SK-N-SH (cell line): Measurements from ENCODE around the gene CCDC154. TPM values are rescaled to one million over a fixed set of nuclear protein-coding genes. Genes with fewer than 3 reads are reported as not detected.
A peak's percentile ranks its signal among the peaks of the same experiment; 100 is the strongest.

ENCODE experiments used
- CTCF ChIA-PET: fragments of 300-600, 350-600 bp; formaldehyde crosslinking; extraction: SDS; loops from one replicate; lab custom pipeline; 2021; lab: Yijun Ruan, JAX
- POLR2A ChIA-PET: fragments of 350-600 bp; sonication (Branson Sonifier 250); formaldehyde crosslinking; extraction: SDS; loops from one replicate; lab custom pipeline; 2020; ENCODE audit warnings: antibody characterized with exemption, inconsistent platforms; lab: Yijun Ruan, JAX
- DNase-seq: peaks from one replicate; pipeline ENCODE4 v3.0.0; 2012
- H2AFZ ChIP-seq: fragments of 200-600 bp; sonication (generic); 2 replicates; pipeline ENCODE4 v1.8.1; 2016; ENCODE audit warnings: antibody characterized with exemption, mild to moderate bottlenecking, low read depth
- H3F3A ChIP-seq: fragments of 200-600 bp; sonication (generic); replicated peaks from 2 replicates; pipeline ENCODE3; 2016; ENCODE audit warnings: antibody characterized with exemption, mild to moderate bottlenecking; ENCODE audit not compliant: insufficient read depth
- H3K27ac ChIP-seq, 2 experiments: fragments of 200-500 bp in 1 of 2; fragments of 200-600 bp in 1 of 2; sonication (Bioruptor generic) in 1 of 2; sonication (generic), shearing (Covaris generic) in 1 of 2; 2 replicates each; pipeline versions ENCODE4 v1.5.1 to v1.6.1; 2014 to 2016; ENCODE audit warnings: low read depth in 2 of 2, inconsistent platforms in 1 of 2, low read length in 1 of 2, mild to moderate bottlenecking in 1 of 2, mixed read lengths in 1 of 2
- H3K27me3 ChIP-seq: fragments of 200-600 bp; sonication (generic), shearing (Covaris generic); 2 replicates; pipeline ENCODE4 v1.6.1; 2016; ENCODE audit warnings: mixed run types; ENCODE audit not compliant: insufficient read depth
- H3K36me3 ChIP-seq, 2 experiments: fragments of 200-500 bp in 1 of 2; fragments of 200-600 bp in 1 of 2; sonication (Bioruptor generic) in 1 of 2; sonication (generic) in 1 of 2; replicated peaks in 1 of 2; 2 replicates each; pipeline versions ENCODE3 to v1.5.1; 2014 to 2016; ENCODE audit warnings: low read length in 1 of 2, mild to moderate bottlenecking in 1 of 2; ENCODE audit not compliant: insufficient read depth in 2 of 2, control insufficient read depth in 1 of 2
- H3K4me1 ChIP-seq, 2 experiments: fragments of 200-500 bp in 1 of 2; fragments of 200-600 bp in 1 of 2; sonication (Bioruptor generic) in 1 of 2; sonication (generic), shearing (Covaris generic) in 1 of 2; 2 replicates each; pipeline versions ENCODE4 v1.5.1 to v1.6.1; 2014 to 2016; ENCODE audit warnings: low read depth in 1 of 2, low read length in 1 of 2, mixed run types in 1 of 2; ENCODE audit not compliant: insufficient read depth in 2 of 2, control insufficient read depth in 1 of 2
- H3K4me2 ChIP-seq: fragments of 200-600 bp; sonication (generic), shearing (Covaris generic); 2 replicates; pipeline ENCODE4 v1.6.1; 2017; ENCODE audit warnings: mixed run types
- H3K4me3 ChIP-seq, 2 experiments: fragments of 200-500 bp in 1 of 2; fragments of 200-600 bp in 1 of 2; sonication (Bioruptor generic) in 1 of 2; sonication (generic), shearing (Covaris generic) in 1 of 2; 2 replicates each; pipeline versions ENCODE4 v1.5.1 to v1.8.1; 2014 to 2016; ENCODE audit warnings: low read depth in 2 of 2, inconsistent platforms in 1 of 2, low read length in 1 of 2, mild to moderate bottlenecking in 1 of 2, mixed read lengths in 1 of 2, moderate library complexity in 1 of 2
- H3K79me2 ChIP-seq: fragments of 200-600 bp; sonication (generic); 2 replicates; pipeline ENCODE4 v1.8.1; 2017; ENCODE audit warnings: mild to moderate bottlenecking; ENCODE audit not compliant: insufficient read depth
- H3K9ac ChIP-seq: fragments of 200-600 bp; sonication (generic); 2 replicates; pipeline ENCODE4 v1.6.1; 2017; ENCODE audit warnings: mixed run types
- H3K9me2 ChIP-seq: fragments of 200-600 bp; sonication (generic); 2 replicates; pipeline ENCODE4 v1.6.1; 2017; ENCODE audit warnings: mixed run types
- H3K9me3 ChIP-seq: fragments of 200-600 bp; sonication (generic); 2 replicates; pipeline ENCODE4 v1.6.1; 2017; ENCODE audit warnings: mixed run types, mild to moderate bottlenecking, moderate library complexity
- H4K20me1 ChIP-seq: fragments of 200-600 bp; sonication (generic); 2 replicates; pipeline ENCODE4 v1.6.1; 2017; ENCODE audit warnings: mild to moderate bottlenecking, mixed run types; ENCODE audit not compliant: insufficient read depth
- EP300 ChIP-seq, 2 experiments: IDR thresholded peaks; 2 replicates each; pipeline versions ENCODE4 v1.4.0 to v1.6.1; 2012; ENCODE audit warnings: borderline replicate concordance in 1 of 2, low read depth in 1 of 2, low read length in 1 of 2
- MXI1 ChIP-seq: IDR thresholded peaks from 2 replicates; pipeline ENCODE4 v1.6.1; 2012; ENCODE audit warnings: mild to moderate bottlenecking, low read depth, low read length, improper control_type of control experiment
- NRF1 ChIP-seq: IDR thresholded peaks from 2 replicates; pipeline ENCODE4 v1.6.1; 2012; ENCODE audit warnings: low read depth, mild to moderate bottlenecking, low read length
- RAD21 ChIP-seq: IDR thresholded peaks from 2 replicates; pipeline ENCODE4 v1.6.1; 2012; ENCODE audit warnings: mild to moderate bottlenecking, low read length
- RCOR1 ChIP-seq: fragments of 150-350 bp; IDR thresholded peaks from 2 replicates; pipeline ENCODE4 v1.6.1; 2017; ENCODE audit warnings: antibody characterized with exemption, low read length
- SMC3 ChIP-seq: IDR thresholded peaks from 2 replicates; pipeline ENCODE4 v1.6.1; 2012; ENCODE audit warnings: low read depth, low read length, improper control_type of control experiment
- WGBS: methylation state at CpG from one replicate; pipeline ENCODE4 v1.1.6; 2017; ENCODE audit warnings: low lambda C conversion rate; 5-methylcytosine and 5-hydroxymethylcytosine counted together
- polyA plus RNA-seq, 3 experiments: library from polyadenylated mRNA; depleted of rRNA; stranded (reverse); fragments of >200 nt; gene quantifications; 2 replicates each; pipeline ENCODE4 v1.2.3, GENCODE V29; 2012
- TF ChIP-seq, protein P1 (sequence below): fragments of 200-600 bp; sonication (generic); IDR thresholded peaks from 2 replicates; pipeline ENCODE4 v1.6.1; 2017; ENCODE audit warnings: antibody characterized with exemption, mild to moderate bottlenecking, moderate library complexity

The CCDC154 gene
- polyA plus RNA-seq, 1 of the 3 experiments (the other 2 are of a cell fraction): 0.35 TPM

DNA sequence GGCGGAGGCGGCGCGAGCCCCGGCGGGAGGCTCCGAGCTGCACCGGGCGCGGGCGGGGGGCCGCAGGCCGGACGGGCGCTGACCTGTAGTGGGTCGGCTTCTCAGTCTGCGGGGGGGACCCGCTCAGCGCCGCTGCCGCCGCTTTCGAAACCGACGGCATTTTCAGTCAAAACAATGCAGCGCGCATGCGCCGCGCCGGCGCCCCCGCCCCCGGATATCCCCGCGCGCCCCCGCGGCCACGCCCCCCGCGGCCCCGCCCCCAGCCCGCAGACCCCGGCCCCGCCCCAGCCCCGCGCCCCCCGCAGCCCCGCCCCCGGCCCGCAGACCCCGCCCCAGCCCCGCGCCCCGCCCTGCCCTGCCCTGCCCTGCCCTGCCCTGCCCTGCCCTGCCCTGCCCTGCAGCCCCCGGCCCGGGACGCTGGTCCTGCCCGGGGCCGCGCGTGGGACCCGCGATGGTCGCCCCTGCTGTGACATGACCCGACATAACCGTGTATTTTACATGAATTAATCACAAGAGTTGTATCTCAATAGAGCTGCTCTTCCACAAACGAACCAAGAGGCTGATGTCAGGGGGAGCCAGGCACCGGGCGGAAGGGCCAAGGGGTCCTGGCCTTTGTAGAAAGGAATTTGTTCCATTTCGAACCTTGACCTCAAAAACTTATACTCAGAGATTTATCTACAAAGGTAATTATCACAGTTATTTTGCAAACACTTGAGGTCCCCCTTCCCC is 29.7 kb downstream of the CCDC154 start, which contains the start of gene UNKL:
UNKL (minus strand) TSS at position 173 of the 729 bp plus-strand sequence; CDS start at position 160, 13 bp downstream.
- H3F3A ChIP-seq: peaks cover 25% of the 10 kb centered on the region
- peak; percentile 99 for DNase-seq
- H3K36me3 ChIP-seq: peaks cover 0 to 3% of the 10 kb centered on the region in 2 experiments
- peak within 1 kb of the TSS; percentile 90 for H3K4me2 ChIP-seq
- peak within 1 kb of the TSS; percentile 44 to 51; a peak in 2 of 4 replicates for H3K27ac ChIP-seq
- peak within 1 kb of the TSS; percentile 81 for H3K9ac ChIP-seq
- H3K4me1 ChIP-seq: peaks cover 0 to under 1% of the 10 kb centered on the region in 2 experiments; a peak in 3 of 4 replicates
- peak within 1 kb of the TSS; percentile 66 to 75 for H3K4me3 ChIP-seq
- peak within 1 kb of the TSS; percentile 89; the same call in 1 of the 2 replicates for H2AFZ ChIP-seq
- TF ChIP-seq NRF1 (peak; percentile 72), EP300 (IDR thresholded peaks at IDR 0.05; ENCODE audit: borderline replicate concordance in 1 of 2, low read depth in 1 of 2, low read length in 1 of 2) (no peak)
- no peaks in the 10 kb centered on the region for H3K27me3 ChIP-seq
- WGBS: 65% methylated on average over 5 of the region's 72 CpGs
- peaks cover 59% of the 10 kb centered on the region for H3K79me2 ChIP-seq
- H3K9me2 ChIP-seq: no peaks in the 10 kb centered on the region
- POLR2A ChIA-PET: no interaction called here
- CTCF ChIA-PET: no interaction called here
- H3K9me3 ChIP-seq: no peaks in the 10 kb centered on the region
- no peaks in the 10 kb centered on the region for H4K20me1 ChIP-seq

DNA sequence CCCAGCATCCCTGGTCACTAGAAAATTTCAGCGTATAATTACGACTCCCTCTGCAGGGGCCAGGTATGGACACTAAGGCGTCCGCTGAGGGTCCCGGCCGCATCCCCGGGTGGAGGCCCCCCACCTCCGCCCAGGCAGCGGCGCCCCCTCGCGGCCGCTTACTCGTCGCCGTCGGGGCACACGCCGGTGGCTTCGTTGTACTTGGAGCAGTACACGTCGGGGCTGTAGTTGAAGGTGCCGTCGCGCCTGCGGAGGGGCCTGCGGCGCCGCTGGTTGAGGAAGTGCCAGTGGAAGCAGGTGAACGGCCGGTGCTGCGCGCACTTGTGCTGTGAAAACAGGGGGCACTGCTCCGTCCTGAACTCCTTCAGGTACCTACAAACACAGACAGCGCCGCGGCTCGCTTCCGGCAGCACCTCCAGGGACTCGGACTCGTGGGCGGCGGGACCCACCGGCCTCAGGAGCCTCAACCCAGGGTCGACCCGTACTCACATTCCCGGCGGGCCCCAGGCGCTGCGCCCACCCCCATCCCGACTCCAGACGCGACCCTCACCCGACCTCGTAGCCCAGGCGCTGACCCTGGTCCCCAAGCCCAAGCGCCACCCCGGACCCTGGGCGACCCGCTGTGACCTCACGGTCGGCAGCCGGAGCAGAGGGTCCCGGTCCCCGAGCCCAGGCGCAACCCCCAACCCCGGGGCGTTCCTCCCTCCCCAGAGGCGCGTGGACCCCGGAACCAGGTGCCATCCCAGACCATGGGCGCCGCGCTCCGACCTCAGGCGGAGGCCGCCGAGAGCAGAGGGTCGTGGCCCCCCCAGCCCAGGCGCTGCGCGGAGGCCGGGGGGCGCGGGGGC is 30.4 kb downstream of the CCDC154 start:
- peak overlapping the region; percentile 81 for H3K9ac ChIP-seq
- H3F3A ChIP-seq: peaks cover 25% of the 10 kb centered on the region
- no peaks in the 10 kb centered on the region for H3K9me3 ChIP-seq
- H3K36me3 ChIP-seq: peaks cover 0 to 3% of the 10 kb centered on the region in 2 experiments
- ChIA-PET POLR2A (no interaction called here), CTCF (no interaction called here)
- H3K4me2 ChIP-seq: peak overlapping the region; percentile 90
- DNase-seq: peak; percentile 89
- no peaks in the 10 kb centered on the region; a peak in 1 of 4 replicates for H3K4me1 ChIP-seq
- peaks cover 58% of the 10 kb centered on the region for H3K79me2 ChIP-seq
- H3K4me3 ChIP-seq: peak overlapping the region; percentile 66 to 75
- 23% methylated on average over 4 of the region's 85 CpGs for WGBS
- peak overlapping the region; percentile 89; the same call in 1 of the 2 replicates for H2AFZ ChIP-seq
- H4K20me1 ChIP-seq: no peaks in the 10 kb centered on the region
- TF ChIP-seq MXI1: 0 out of 2 replicates have a peak, but pooled peaks have one; percentile 19
- TF ChIP-seq SMC3: peak; percentile 41; the same call in 1 of the 2 replicates
- peak; percentile 46 for TF ChIP-seq RAD21
- TF ChIP-seq NRF1: no peak
- 0 out of 2 replicates have a peak, but pooled peaks have one; percentile 26 for TF ChIP-seq RCOR1
- TF ChIP-seq, protein P1, sequence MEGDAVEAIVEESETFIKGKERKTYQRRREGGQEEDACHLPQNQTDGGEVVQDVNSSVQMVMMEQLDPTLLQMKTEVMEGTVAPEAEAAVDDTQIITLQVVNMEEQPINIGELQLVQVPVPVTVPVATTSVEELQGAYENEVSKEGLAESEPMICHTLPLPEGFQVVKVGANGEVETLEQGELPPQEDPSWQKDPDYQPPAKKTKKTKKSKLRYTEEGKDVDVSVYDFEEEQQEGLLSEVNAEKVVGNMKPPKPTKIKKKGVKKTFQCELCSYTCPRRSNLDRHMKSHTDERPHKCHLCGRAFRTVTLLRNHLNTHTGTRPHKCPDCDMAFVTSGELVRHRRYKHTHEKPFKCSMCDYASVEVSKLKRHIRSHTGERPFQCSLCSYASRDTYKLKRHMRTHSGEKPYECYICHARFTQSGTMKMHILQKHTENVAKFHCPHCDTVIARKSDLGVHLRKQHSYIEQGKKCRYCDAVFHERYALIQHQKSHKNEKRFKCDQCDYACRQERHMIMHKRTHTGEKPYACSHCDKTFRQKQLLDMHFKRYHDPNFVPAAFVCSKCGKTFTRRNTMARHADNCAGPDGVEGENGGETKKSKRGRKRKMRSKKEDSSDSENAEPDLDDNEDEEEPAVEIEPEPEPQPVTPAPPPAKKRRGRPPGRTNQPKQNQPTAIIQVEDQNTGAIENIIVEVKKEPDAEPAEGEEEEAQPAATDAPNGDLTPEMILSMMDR: peak; percentile 74
- no peaks in the 10 kb centered on the region for H3K27me3 ChIP-seq
- no peaks in the 10 kb centered on the region for H3K9me2 ChIP-seq
- peak overlapping the region; percentile 29 to 41; a peak in 2 of 4 replicates for H3K27ac ChIP-seq
